WTC11 (cell line): Measurements from ENCODE around the gene NFAT5. TPM values are rescaled to one million over a fixed set of nuclear protein-coding genes. Genes with fewer than 3 reads are reported as not detected.
A peak's percentile ranks its signal among the peaks of the same experiment; 100 is the strongest.

Source experiments
- ATAC-seq: fragments of 200-7000 bp; cut with Tn5 transposase; 2 replicates; pipeline ENCODE4 v1.10.0; 2021; ENCODE audit warnings: mild to moderate bottlenecking, moderate library complexity
- CTCF ChIA-PET: fragments of 300-600 bp; sonication (Branson Sonifier 250); formaldehyde crosslinking; loops from one replicate; lab custom pipeline; 2021; ENCODE audit warnings: antibody characterized with exemption; lab: Charles Lee
- POLR2A ChIA-PET: fragments of 350-600 bp; sonication (Branson Sonifier 250); formaldehyde crosslinking; loops from one replicate; lab custom pipeline; 2021; ENCODE audit warnings: antibody characterized with exemption; lab: Charles Lee
- DNase-seq: peaks from one replicate; pipeline ENCODE4 v3.0.0; 2021; ENCODE audit warnings: low spot score
- H3K27ac Mint-ChIP-seq: 2 replicates; pipeline ENCODE4 v1.8.0; 2021; ENCODE audit warnings: mixed read lengths
- H3K27me3 Mint-ChIP-seq: 2 replicates; pipeline ENCODE4 v1.8.0; 2021; ENCODE audit warnings: low read depth, mild to moderate bottlenecking, moderate library complexity, mixed read lengths
- H3K36me3 Mint-ChIP-seq: 2 replicates; pipeline ENCODE4 v1.8.0; 2021; ENCODE audit warnings: mixed read lengths
- H3K4me1 Mint-ChIP-seq: 2 replicates; pipeline ENCODE4 v1.8.0; 2022; ENCODE audit warnings: mixed read lengths
- H3K4me3 Mint-ChIP-seq: 2 replicates; pipeline ENCODE4 v1.8.0; 2021; ENCODE audit warnings: mild to moderate bottlenecking, moderate library complexity, mixed read lengths
- H3K9me3 Mint-ChIP-seq: 2 replicates; pipeline ENCODE4 v1.8.0; 2021; ENCODE audit warnings: mixed read lengths
- FOXP1 ChIP-seq: sonication (generic); formaldehyde crosslinking; IDR thresholded peaks from 2 replicates; pipeline ENCODE4 v1.8.0; 2022; ENCODE audit warnings: missing genetic modification reagents, mild to moderate bottlenecking, moderate library complexity, borderline replicate concordance
- GABPB1 ChIP-seq: sonication (generic); formaldehyde crosslinking; IDR thresholded peaks from 2 replicates; pipeline ENCODE4 v1.8.1; 2023; ENCODE audit warnings: mild to moderate bottlenecking, missing genetic modification reagents
- NFE2L1 ChIP-seq: sonication (generic); formaldehyde crosslinking; IDR thresholded peaks from 2 replicates; pipeline ENCODE4 v1.8.1; 2023; ENCODE audit warnings: missing genetic modification reagents
- NR2C2 ChIP-seq: sonication (generic); formaldehyde crosslinking; IDR thresholded peaks from 2 replicates; pipeline ENCODE4 v1.8.0; 2022; ENCODE audit warnings: mild to moderate bottlenecking, missing genetic modification reagents
- OVOL2 ChIP-seq: fragments of 250-450 bp; sonication (Bioruptor Pico); IDR thresholded peaks from 2 replicates; pipeline ENCODE4 v1.9.0; 2021; ENCODE audit warnings: mild to moderate bottlenecking, borderline replicate concordance
- TEAD1 ChIP-seq: sonication (generic); formaldehyde crosslinking; IDR thresholded peaks from 2 replicates; pipeline ENCODE4 v1.8.0; 2022; ENCODE audit warnings: mild to moderate bottlenecking, missing genetic modification reagents
- TP53 ChIP-seq: sonication (generic); formaldehyde crosslinking; IDR thresholded peaks from 2 replicates; pipeline ENCODE4 v1.8.1; 2023; ENCODE audit warnings: mild to moderate bottlenecking, missing genetic modification reagents
- ZNF219 ChIP-seq: sonication (generic); formaldehyde crosslinking; IDR thresholded peaks from 2 replicates; pipeline ENCODE4 v1.8.0; 2023; ENCODE audit warnings: missing genetic modification reagents, mild to moderate bottlenecking, borderline replicate concordance
- total RNA-seq: library from RNA; stranded (reverse); gene quantifications from 3 replicates; pipeline ENCODE4 v1.2.3, GENCODE V29; 2021
- TF ChIP-seq, protein P1 (sequence below): sonication (generic); formaldehyde crosslinking; IDR thresholded peaks from 2 replicates; pipeline ENCODE4 v1.8.1; 2023; ENCODE audit warnings: mild to moderate bottlenecking, missing genetic modification reagents, moderate library complexity
- TF ChIP-seq, protein P2 (sequence below): fragments of 250-450 bp; sonication (Bioruptor Pico); IDR thresholded peaks from 2 replicates; pipeline ENCODE4 v1.9.0; 2021; ENCODE audit warnings: mild to moderate bottlenecking
- TF ChIP-seq, protein P3 (sequence below): fragments of 200-600 bp; IDR thresholded peaks from 2 replicates; pipeline ENCODE4 v1.8.0; 2022; ENCODE audit warnings: antibody characterized with exemption
- TF ChIP-seq, protein P4 (sequence below): sonication (generic); formaldehyde crosslinking; IDR thresholded peaks from 2 replicates; pipeline ENCODE4 v1.8.1; 2022; ENCODE audit warnings: mild to moderate bottlenecking, missing genetic modification reagents, moderate library complexity, borderline replicate concordance
- TF ChIP-seq, protein P5 (sequence below): sonication (generic); formaldehyde crosslinking; IDR thresholded peaks from 2 replicates; pipeline ENCODE4 v1.8.1; 2023; ENCODE audit warnings: mild to moderate bottlenecking, missing genetic modification reagents, borderline replicate concordance
- TF ChIP-seq, protein P6 (sequence below): sonication (generic); formaldehyde crosslinking; IDR thresholded peaks from 2 replicates; pipeline ENCODE4 v1.8.0; 2022; ENCODE audit warnings: mild to moderate bottlenecking, missing genetic modification reagents
- TF ChIP-seq, protein P7 (sequence below): sonication (generic); formaldehyde crosslinking; IDR thresholded peaks from 2 replicates; pipeline ENCODE4 v1.8.0; 2023; ENCODE audit warnings: missing genetic modification reagents, mild to moderate bottlenecking, borderline replicate concordance
- TF ChIP-seq, protein P8 (sequence below): sonication (generic); formaldehyde crosslinking; IDR thresholded peaks from 2 replicates; pipeline ENCODE4 v1.8.1; 2023; ENCODE audit warnings: mild to moderate bottlenecking, moderate library complexity, missing genetic modification reagents

NFAT5 gene
- total RNA-seq, 1 experiment from 2014 or later, result 23.2 TPM

DNA sequence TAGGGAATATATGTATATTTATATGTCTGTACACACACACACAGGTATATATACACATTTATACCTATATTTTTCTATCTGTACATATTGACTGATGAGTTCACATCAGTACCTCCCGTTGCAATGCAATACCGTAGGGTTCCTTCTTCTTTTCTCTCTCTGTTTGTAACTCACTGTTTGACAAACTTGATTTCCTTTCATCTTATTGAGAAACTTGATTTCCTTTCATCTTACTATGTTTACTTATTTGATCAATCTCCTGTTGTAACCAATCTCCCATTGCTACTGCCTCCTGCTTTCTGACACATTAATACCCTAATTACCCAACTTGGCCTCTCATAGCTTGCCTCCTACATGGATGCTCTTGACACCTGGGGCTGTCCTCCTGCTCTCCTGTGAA lies 49.8 kb downstream of the NFAT5 start:
- peaks cover 12% of the 10 kb centered on the region for H3K4me1 Mint-ChIP-seq
- no peak overlapping the region for H3K27ac Mint-ChIP-seq
- TF ChIP-seq GABPB1 (CRISPR knock-in tag), result no peak
- no peak for TF ChIP-seq NR2C2 (CRISPR knock-in tag)
- TF ChIP-seq, protein P1, sequence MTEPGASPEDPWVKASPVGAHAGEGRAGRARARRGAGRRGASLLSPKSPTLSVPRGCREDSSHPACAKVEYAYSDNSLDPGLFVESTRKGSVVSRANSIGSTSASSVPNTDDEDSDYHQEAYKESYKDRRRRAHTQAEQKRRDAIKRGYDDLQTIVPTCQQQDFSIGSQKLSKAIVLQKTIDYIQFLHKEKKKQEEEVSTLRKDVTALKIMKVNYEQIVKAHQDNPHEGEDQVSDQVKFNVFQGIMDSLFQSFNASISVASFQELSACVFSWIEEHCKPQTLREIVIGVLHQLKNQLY, result no peak
- TF ChIP-seq, protein P2, sequence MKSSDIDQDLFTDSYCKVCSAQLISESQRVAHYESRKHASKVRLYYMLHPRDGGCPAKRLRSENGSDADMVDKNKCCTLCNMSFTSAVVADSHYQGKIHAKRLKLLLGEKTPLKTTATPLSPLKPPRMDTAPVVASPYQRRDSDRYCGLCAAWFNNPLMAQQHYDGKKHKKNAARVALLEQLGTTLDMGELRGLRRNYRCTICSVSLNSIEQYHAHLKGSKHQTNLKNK (CRISPR knock-in tag), result no peak
- TF ChIP-seq, all 79 proteins: peak for 0

DNA sequence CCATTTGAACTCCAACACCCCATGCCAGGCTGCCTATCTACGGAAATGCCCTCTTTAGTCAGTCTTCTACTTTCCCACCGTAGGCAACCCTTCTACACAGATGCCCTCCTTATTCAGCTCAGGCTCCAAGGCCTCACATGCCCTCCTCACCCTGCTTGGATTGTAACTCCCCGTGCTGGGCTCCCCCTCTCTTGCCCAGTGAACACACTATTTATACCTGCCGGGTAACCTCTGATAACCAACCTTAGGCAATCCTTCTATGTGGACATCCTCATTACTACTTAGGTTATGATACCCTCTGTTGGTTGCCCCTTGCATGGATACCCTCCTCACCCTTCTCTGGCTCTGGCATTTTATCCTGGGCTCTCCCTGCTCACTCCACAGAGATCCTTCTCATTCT lies 50.3 kb downstream of the NFAT5 start:
- DNase-seq (no peak), ATAC-seq (no peak)
- Mint-ChIP-seq H3K4me3 (no peak overlapping the region), H3K36me3 (no peaks in the 10 kb centered on the region), H3K4me1 (peaks cover 9% of the 10 kb centered on the region; the same call in 1 of the 2 replicates), H3K27me3 (no peaks in the 10 kb centered on the region), H3K9me3 (no peaks in the 10 kb centered on the region), H3K27ac (peak overlapping the region; percentile 13)
- ChIA-PET CTCF (no interaction called here), POLR2A (no interaction called here)
- TF ChIP-seq, protein P3, sequence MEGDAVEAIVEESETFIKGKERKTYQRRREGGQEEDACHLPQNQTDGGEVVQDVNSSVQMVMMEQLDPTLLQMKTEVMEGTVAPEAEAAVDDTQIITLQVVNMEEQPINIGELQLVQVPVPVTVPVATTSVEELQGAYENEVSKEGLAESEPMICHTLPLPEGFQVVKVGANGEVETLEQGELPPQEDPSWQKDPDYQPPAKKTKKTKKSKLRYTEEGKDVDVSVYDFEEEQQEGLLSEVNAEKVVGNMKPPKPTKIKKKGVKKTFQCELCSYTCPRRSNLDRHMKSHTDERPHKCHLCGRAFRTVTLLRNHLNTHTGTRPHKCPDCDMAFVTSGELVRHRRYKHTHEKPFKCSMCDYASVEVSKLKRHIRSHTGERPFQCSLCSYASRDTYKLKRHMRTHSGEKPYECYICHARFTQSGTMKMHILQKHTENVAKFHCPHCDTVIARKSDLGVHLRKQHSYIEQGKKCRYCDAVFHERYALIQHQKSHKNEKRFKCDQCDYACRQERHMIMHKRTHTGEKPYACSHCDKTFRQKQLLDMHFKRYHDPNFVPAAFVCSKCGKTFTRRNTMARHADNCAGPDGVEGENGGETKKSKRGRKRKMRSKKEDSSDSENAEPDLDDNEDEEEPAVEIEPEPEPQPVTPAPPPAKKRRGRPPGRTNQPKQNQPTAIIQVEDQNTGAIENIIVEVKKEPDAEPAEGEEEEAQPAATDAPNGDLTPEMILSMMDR, result no peak
- TF ChIP-seq OVOL2 (CRISPR knock-in tag) (no peak), TP53 (no peak), ZNF219 (CRISPR knock-in tag) (no peak), NFE2L1 (CRISPR knock-in tag) (no peak), FOXP1 (CRISPR knock-in tag) (no peak)
- TF ChIP-seq, protein P4, sequence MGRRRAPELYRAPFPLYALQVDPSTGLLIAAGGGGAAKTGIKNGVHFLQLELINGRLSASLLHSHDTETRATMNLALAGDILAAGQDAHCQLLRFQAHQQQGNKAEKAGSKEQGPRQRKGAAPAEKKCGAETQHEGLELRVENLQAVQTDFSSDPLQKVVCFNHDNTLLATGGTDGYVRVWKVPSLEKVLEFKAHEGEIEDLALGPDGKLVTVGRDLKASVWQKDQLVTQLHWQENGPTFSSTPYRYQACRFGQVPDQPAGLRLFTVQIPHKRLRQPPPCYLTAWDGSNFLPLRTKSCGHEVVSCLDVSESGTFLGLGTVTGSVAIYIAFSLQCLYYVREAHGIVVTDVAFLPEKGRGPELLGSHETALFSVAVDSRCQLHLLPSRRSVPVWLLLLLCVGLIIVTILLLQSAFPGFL (CRISPR knock-in tag), result no peak
- TF ChIP-seq, protein P5, sequence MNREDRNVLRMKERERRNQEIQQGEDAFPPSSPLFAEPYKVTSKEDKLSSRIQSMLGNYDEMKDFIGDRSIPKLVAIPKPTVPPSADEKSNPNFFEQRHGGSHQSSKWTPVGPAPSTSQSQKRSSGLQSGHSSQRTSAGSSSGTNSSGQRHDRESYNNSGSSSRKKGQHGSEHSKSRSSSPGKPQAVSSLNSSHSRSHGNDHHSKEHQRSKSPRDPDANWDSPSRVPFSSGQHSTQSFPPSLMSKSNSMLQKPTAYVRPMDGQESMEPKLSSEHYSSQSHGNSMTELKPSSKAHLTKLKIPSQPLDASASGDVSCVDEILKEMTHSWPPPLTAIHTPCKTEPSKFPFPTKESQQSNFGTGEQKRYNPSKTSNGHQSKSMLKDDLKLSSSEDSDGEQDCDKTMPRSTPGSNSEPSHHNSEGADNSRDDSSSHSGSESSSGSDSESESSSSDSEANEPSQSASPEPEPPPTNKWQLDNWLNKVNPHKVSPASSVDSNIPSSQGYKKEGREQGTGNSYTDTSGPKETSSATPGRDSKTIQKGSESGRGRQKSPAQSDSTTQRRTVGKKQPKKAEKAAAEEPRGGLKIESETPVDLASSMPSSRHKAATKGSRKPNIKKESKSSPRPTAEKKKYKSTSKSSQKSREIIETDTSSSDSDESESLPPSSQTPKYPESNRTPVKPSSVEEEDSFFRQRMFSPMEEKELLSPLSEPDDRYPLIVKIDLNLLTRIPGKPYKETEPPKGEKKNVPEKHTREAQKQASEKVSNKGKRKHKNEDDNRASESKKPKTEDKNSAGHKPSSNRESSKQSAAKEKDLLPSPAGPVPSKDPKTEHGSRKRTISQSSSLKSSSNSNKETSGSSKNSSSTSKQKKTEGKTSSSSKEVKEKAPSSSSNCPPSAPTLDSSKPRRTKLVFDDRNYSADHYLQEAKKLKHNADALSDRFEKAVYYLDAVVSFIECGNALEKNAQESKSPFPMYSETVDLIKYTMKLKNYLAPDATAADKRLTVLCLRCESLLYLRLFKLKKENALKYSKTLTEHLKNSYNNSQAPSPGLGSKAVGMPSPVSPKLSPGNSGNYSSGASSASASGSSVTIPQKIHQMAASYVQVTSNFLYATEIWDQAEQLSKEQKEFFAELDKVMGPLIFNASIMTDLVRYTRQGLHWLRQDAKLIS (CRISPR knock-in tag), result no peak

More for the DNA sequence above, 49.8 kb downstream of the NFAT5 start:
- CTCF ChIA-PET, result no interaction called here
- H3K36me3 Mint-ChIP-seq, result no peaks in the 10 kb centered on the region
- H3K27me3 Mint-ChIP-seq, result no peaks in the 10 kb centered on the region
- ATAC-seq, result no peak
- no peak overlapping the region for H3K4me3 Mint-ChIP-seq
- no peak for DNase-seq
- no peaks in the 10 kb centered on the region for H3K9me3 Mint-ChIP-seq
- POLR2A ChIA-PET, result no interaction called here

DNA sequence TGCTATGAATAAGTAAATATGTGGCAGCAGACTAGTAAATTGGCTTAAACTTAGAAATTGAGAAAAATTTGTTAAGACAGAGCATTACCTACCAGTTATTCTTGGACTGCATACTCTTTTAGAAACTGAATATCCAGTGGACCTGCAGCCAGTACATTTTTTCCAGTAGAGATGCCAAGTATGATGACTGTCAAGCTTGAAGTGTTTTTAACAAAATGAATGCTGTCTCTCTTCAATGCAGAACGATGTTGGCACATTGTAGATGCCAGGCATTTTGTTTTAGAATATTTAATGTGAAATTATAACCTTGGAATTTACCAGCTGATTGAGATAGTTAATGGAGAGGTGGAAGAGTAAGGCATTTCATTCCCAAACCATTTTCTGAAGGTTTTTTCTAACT lies 52.5 kb downstream of the NFAT5 start:
- H3K4me3 Mint-ChIP-seq, result no peak overlapping the region
- ATAC-seq (no peak), DNase-seq (no peak)
- no peak overlapping the region for H3K27ac Mint-ChIP-seq
- H3K27me3 Mint-ChIP-seq, result no peaks in the 10 kb centered on the region
- peaks cover 3% of the 10 kb centered on the region; the same call in 1 of the 2 replicates for H3K4me1 Mint-ChIP-seq
- ChIA-PET CTCF (interaction anchor here (1.7 kb wide), 1 partner anchor 222 kb away, joined by 4 read pairs; no protein-coding TSS in a partner anchor), POLR2A (no interaction called here)
- no peaks in the 10 kb centered on the region for H3K36me3 Mint-ChIP-seq
- H3K9me3 Mint-ChIP-seq, result no peaks in the 10 kb centered on the region
- TF ChIP-seq, protein P6, sequence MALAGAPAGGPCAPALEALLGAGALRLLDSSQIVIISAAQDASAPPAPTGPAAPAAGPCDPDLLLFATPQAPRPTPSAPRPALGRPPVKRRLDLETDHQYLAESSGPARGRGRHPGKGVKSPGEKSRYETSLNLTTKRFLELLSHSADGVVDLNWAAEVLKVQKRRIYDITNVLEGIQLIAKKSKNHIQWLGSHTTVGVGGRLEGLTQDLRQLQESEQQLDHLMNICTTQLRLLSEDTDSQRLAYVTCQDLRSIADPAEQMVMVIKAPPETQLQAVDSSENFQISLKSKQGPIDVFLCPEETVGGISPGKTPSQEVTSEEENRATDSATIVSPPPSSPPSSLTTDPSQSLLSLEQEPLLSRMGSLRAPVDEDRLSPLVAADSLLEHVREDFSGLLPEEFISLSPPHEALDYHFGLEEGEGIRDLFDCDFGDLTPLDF (CRISPR knock-in tag), result no peak
- TF ChIP-seq, protein P7, sequence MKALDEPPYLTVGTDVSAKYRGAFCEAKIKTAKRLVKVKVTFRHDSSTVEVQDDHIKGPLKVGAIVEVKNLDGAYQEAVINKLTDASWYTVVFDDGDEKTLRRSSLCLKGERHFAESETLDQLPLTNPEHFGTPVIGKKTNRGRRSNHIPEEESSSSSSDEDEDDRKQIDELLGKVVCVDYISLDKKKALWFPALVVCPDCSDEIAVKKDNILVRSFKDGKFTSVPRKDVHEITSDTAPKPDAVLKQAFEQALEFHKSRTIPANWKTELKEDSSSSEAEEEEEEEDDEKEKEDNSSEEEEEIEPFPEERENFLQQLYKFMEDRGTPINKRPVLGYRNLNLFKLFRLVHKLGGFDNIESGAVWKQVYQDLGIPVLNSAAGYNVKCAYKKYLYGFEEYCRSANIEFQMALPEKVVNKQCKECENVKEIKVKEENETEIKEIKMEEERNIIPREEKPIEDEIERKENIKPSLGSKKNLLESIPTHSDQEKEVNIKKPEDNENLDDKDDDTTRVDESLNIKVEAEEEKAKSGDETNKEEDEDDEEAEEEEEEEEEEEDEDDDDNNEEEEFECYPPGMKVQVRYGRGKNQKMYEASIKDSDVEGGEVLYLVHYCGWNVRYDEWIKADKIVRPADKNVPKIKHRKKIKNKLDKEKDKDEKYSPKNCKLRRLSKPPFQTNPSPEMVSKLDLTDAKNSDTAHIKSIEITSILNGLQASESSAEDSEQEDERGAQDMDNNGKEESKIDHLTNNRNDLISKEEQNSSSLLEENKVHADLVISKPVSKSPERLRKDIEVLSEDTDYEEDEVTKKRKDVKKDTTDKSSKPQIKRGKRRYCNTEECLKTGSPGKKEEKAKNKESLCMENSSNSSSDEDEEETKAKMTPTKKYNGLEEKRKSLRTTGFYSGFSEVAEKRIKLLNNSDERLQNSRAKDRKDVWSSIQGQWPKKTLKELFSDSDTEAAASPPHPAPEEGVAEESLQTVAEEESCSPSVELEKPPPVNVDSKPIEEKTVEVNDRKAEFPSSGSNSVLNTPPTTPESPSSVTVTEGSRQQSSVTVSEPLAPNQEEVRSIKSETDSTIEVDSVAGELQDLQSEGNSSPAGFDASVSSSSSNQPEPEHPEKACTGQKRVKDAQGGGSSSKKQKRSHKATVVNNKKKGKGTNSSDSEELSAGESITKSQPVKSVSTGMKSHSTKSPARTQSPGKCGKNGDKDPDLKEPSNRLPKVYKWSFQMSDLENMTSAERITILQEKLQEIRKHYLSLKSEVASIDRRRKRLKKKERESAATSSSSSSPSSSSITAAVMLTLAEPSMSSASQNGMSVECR (CRISPR knock-in tag), result no peak
- TF ChIP-seq TEAD1 (CRISPR knock-in tag), result no peak
- TF ChIP-seq, protein P8, sequence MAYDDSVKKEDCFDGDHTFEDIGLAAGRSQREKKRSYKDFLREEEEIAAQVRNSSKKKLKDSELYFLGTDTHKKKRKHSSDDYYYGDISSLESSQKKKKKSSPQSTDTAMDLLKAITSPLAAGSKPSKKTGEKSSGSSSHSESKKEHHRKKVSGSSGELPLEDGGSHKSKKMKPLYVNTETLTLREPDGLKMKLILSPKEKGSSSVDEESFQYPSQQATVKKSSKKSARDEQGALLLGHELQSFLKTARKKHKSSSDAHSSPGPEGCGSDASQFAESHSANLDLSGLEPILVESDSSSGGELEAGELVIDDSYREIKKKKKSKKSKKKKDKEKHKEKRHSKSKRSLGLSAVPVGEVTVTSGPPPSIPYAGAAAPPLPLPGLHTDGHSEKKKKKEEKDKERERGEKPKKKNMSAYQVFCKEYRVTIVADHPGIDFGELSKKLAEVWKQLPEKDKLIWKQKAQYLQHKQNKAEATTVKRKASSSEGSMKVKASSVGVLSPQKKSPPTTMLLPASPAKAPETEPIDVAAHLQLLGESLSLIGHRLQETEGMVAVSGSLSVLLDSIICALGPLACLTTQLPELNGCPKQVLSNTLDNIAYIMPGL (CRISPR knock-in tag), result no peak
